Stimulated activated CD8-positive, alpha-beta memory T cell treated with anti-CD3 and anti-CD28 coated beads, Interleukin-2, amount 100 ng/mL, for 48 hours (primary cell): Measurements from ENCODE around the gene CHD5.

Experiments
- DNase-seq, 2 donors: peaks; one replicate each; pipeline ENCODE4 v3.0.0-alpha.2; 2020; ENCODE audit warnings: low read depth in 2 of 2

CHD5 gene

DNA sequence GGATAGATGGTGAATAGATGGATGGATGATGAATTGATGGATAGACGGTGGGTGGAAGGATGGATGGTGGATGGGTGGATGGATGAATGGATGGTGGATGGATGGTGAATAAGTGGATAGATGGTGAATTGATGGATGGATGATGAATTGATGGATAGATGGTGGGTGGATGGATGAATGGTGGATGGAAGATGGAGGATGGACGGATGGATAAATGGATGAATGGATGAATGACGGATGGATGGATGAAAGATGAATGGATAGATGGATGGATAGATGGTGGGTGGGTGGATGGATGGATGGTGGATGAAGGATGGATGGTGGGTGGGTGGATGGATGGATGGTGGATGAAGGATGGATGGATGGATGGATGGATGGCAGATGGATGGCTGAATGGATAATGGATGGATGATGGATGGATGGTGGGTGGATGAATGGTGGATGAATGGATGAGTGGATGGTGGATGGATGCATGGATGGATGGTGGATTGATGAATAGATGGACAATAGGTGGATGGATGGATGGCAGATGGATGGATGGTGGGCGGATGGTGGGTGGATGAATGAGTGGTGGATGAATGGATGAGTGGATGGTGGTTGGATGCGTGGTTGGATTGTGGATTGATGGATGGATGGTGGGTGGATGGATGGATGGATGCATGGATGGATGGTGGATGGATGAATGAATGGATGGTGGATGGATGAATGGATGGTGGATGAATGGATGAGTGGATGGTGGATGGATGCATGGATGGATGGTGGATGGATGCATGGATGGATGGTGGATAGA is 5.3 kb downstream of the CHD5 start:
- DNase-seq: no peak

DNA sequence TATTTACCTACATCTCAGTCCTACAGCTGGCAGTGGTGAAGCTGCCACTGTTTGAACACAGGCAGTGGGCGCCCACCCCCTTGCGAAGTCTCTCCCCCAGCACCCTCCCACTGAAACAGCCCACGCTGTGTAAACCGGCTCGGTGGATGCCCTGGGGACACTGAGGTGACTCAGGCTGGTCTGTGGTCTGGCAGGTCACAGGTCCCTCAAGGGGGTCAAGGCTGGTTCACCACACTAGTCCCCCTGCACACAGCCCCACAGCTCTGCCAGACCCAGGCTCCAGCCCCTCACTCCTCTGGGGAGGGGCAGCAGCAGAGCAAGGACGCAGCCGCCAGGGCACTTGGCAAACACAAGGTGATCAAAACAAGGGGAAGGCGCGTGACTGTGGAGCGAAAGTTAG is 7.6 kb downstream of the CHD5 start:
- DNase-seq: no peak

DNA sequence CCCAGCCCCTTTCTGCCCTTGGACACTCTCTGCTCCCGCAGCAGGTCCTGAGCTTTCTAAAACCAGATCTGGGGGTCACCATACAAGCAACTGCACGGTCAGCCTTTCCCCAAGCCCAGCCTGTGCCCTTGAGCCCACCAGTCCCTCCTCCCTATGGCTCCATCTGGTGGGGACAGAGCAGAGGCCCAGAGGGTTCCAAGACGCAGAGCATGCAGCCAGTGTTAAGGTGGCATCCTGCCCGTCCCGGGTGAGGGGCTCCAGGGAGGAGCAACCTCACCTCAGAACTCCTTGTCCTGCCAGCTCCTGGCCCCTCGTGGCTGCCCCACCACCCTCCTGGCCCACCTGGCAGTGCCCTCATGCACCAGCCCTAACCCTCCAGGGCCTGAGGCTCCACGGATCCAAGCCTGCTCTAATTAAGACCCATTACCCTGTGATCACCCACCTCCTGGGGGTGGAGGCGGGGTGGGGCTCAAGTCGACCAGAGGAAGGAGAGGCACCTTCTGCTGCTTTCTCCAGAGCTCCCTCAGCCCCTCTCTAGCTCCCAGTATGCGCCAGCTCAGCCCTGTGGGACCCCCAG is 8.5 kb downstream of the CHD5 start:
- no peak for DNase-seq

DNA sequence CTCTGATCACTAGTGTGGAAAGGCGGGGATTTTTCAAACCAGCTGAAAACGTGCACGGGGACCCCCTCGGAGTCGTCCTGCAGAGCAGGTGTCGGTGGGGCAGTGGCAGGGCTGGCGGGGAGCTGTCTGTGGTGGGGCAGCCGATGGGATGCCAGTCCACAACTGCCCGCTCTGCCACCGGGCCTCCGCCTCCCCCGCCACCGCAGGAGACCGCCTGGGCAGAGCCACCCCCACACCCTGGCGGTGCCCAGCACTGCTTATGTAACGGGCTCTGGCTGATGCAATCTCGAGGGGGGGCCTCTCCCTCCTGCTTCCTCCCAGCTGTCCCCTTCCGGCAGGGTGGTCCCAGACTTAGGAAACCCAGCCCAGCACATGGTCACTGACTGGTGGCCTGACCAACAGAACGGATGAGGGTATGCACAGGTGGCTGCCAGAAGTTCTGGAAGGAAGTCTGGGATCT is 9.3 kb downstream of the CHD5 start:
- DNase-seq: no peak

DNA sequence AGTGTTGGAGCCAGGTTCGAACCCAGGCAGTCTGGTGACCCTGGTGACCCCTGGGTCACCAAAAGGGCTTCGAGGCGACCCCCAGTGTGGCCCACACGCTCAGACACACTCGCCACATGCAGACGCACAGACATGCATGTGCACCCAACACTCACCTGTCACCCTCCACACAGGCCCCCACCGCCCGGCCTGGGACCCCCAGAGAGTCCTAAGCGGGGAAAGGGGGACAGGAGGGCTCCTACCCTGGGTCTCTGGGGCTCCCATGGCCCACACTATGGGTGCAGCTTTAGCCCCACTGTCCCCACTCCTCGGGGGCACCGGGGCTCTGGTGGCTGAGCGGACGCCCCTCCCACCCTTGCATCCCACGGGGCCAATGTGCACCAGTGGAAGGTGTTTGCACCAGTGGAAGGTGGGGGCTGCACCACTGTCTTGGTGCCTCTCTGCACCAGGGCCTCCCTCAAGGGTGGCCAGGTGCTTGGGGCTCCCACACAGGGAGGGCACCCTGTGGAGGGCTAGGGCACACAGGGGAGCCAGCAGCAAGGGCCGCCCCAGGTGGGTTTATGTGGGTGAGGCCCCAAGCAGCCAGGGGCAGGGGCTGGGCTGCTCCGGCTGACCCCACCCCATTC is 9.9 kb downstream of the CHD5 start:
- DNase-seq: no peak

DNA sequence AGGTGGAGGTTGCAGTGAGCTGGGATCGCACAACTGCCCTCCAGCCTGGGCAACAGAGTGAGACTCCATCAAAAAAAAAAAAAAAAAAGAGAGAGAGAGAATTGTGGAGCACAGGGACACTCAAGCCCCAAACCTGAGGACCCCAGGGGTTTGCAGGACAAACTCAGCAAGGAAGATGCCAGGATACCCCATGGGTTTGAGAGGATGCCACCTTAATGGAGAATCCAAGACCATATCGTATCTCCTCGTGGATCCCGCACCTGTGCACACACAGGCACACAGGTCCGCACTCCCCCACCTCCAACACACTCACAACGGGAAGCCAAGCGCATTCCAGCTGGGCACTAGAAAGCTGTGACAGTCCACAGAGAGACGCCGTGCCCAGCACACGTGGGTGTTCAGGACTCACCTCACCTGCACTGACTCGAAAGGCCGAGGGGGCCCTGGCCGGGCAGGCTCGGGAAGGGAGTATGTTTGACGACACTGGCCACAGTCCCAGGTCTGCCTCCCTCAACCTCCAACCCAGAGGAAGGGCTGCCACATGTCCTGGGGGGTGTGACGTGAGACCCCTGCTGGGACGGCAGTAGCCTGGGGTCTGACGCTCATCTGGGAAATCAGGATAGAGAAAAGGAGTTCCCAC is 11.1 kb downstream of the CHD5 start:
- DNase-seq: no peak

DNA sequence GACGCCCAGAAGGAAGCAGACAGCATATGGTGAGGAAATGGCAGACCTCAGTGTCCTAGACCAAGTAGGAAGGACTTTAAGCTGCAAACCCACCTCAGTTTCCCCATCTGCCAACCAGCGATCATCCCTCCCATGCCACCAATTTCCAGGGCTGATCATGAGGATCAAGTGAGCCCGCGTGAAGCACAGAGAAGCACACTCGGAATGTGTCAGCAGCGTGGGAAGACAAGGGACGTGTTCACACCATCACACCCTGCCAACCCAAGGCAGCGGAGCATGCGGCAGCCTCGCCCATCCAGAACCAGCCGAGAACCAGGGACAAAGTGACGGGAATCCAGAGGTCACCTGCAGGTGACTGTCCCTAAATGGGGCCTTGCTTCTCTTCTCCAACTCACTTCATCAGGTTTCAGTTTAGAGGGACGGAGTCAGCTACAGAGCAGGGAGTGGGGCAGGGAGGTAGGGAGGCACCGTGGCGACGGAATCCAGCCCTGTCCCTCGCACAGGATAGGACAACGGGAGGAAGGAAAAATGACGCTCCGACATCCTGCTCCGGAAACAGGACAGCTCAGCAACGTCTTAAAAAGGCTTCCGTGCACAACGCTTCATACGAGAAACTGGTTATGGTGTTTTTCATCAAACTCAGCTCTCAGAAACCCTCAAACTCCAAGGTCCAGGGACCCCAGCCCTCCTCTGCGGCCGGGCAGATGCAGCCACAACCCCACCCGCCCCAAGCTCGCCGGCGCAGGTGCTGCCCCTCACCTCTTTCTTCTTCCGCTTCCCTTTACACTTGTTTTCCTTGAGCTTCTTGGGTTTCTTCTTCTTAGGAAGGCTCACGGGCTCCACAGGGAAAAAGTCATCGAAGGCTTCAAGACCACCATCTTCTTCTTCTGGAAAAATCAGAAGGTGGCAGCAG is 12.5 kb downstream of the CHD5 start:
- DNase-seq: no peak

DNA sequence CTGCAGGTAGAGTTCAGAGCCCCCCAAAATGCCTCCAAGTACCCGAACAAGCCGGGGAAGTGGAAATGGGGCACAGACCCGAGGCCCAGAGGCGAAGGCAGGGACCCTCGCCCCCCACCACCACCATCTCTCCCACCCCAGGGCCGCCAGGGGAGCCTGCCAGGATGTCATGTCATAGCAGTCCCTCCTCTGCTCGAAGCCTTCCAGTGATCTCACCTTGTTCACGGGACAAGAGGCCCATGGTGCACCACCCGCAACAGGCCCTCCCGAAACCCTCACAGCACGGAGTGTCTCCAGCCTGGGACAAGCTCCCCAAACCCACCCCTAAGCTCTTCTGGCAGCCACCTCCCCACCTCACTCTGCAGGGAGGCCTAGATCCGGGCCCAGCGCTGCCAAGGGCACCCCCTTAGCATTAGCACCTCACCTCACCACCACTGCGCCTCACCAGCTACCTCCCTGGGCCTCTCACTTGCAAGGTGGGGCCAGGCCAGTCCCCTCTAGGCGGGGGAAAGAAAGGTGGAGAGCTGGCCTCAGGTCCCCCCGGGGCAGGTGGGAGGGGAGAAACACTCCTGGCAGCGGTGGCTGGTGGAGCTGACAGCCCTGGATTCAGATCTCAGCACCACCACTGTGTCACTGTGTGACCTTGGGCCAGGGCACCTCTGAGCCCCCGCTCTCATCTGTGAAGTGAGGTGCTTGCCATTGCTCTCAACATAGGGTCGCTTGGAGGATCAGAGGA is 13.3 kb downstream of the CHD5 start:
- DNase-seq: no peak

DNA sequence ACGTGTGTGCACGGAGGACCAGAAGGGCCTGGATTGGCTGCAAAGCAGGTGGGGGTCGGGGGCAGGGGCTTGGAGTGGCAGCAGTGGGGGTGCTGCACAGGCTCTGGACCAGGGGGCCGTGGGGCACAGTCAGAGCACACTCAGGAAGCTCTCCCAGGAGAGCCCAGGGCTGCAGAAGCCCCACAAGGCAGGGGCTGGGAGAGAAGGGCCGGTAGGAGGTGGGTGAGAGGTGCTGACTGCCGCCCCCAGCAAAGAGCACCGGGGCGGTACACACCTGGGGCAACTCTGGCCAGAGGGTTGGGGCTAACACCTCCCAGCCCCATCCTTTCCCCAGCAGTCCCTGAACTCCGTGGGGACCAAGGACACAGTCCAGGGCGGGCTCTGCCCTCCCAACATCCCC is 13.9 kb downstream of the CHD5 start:
- DNase-seq: no peak

DNA sequence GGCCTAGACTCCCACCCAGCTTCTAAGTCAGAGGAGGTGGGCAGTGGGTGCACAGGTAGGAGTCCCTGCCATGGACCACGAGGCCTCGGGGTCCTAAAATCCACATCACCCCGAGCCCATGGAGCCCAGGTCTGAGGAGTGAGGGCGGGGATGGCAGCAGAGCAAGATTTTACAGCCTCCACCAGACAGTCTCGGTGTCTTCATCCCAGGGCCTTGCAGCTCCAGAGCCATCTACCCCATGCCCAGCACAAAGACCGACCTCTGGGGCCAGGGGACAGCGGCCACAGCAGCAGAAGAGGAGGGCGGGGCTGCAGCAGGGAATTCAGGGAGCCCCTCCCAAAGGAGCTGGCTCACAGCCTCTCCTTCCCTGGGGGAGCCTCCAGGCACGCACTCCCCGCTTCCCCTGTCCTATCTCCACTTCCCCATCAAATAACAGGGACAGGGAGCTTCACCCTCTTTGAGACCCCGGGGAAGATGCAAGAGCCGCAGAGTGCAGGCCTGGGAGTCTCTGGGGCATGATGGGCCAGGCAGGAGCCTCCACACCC is 14.6 kb downstream of the CHD5 start:
- DNase-seq: no peak

DNA sequence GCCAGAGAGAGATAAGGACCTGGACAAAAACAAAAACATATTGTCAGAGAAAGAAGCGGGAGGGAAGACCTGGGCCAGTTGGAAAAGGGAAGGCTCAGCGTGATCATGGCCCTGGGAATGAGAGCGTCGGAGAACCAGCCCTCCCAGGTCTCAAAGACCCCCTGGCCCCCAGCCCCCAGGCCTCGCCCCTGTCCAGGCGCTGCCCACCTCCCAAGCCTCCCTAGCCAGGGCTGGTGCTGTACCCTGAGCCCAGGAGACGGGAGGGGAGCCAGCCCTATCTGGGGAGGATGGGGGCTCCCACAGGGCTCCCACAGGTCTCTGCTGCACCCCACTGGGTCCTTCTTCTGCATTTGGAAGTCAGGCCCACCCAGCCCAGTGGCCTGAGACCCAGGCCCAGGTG is 15.1 kb downstream of the CHD5 start:
- no peak for DNase-seq

DNA sequence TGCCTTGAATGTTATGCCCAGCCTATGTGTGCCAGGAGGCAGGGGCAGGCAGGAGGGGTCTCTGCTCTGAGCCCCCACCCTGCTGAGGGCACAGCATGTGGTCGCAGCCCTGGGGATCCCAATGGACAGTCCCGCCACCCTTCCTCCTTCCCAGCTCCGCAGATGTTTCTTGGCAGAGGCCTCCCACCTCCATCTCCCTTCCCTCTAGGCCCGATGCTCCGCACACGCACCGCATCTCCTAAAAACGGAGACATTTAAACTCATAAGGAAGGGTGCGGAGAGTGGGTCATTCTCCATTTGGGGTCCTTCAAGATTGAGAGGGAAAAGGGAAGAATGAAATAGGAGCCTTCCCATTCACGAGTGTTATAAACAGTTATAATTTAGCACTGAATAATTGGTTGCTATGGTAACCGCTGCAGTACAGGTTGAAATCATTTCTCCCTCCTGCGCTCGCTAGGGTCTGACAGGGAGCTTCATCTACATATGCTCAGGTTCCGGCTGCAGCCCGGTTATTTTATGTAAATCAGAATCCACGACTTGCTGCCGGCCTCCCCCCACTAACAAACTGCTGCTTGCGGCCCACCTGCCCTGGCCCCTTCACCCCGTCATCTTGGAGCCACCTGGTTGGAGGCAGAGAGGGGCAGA is 16.0 kb downstream of the CHD5 start:
- DNase-seq: no peak

DNA sequence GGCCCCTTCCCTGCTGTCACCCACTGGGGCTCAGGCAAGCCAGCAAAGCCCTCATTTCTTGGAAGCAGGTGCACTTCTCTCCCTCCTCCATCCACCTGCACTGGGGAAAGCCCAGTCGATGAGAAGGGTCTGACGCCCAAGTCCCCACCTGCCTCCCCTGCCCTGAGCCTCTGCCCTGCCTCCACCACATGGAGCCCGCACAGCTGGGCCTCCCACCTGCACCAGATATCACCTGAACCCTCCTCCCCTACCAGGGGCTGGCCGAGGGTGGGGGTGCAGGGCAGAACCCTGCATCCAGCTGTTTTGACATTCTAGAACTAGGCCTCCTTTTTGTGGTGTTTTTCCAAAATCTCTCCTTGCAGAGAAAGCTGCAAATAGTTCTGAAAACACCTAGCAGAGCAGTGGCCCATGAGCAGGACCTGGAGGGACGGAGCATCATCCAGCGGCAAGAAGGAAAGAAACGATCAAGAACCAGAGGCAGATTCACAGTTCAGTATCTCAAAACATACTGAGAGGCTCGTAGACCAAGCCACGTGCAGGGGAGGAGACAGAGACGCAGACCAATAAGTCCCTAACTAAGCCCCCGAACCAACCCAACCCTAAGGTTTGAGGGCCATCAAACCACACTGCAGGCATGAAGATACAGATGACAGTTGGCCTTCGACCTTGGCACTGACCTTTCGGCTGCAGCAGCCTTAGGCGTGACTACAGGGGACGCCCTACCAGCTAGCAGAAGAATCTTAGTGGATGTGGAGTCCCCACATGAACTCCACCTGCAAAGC is 16.7 kb downstream of the CHD5 start:
- no peak for DNase-seq

DNA sequence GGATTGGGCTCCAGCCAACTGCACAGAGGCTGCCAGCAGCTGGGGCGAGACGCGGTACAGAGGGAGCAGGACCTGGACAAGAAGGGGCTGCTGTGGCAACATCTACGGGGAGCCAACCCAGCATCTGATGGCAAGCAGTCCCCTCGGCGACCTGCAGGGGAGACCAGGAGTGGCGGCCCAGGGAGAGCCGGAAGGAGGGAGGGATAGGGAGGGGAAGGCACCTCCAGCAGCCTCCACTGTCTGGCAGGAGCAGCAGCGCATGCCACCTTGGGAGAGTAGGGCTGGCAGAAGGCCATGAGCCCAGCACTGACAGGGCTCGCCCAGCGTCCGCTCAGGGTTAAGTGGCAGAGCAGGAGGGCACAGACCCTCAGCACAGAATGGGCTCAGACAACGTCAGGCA is 17.3 kb downstream of the CHD5 start:
- no peak for DNase-seq

DNA sequence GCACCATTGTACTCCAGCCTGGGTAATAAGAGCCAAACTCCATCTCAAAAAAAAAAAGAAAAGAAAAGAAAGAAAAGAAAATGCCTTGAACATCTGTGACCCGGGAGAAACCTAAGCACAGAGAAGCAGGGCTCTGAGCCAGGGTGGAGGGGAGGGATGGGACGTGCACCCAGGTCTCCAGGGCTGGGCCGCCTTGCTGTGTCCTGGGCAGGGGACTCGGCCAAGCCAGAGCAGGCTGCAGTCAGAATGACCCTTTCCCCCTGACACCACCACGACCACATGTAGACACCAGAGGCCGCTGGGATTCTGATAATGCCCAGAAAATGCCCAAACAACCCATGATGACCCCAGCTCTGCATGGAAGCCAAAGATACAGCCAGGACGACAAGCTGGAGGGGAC is 17.8 kb downstream of the CHD5 start:
- DNase-seq: no peak

DNA sequence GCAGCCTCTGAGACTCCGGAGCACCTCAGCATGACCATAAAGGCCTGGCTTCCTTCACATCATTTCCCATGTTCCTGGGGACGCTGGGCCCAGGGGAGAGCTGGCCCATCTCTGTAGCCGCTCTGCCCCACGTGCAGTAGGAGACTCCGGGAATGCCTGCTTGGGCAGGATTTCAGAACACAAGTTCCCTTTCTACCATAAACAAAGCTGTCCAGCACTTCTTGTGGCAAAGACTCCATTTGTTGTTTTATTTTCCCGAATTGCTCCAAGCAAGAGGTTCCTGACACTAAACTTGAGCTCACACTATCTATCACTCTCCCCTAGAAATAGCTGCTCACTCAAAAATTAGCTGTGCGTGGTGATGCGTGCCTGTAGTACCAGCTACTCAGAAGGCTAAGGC is 21.9 kb downstream of the CHD5 start:
- no peak for DNase-seq

DNA sequence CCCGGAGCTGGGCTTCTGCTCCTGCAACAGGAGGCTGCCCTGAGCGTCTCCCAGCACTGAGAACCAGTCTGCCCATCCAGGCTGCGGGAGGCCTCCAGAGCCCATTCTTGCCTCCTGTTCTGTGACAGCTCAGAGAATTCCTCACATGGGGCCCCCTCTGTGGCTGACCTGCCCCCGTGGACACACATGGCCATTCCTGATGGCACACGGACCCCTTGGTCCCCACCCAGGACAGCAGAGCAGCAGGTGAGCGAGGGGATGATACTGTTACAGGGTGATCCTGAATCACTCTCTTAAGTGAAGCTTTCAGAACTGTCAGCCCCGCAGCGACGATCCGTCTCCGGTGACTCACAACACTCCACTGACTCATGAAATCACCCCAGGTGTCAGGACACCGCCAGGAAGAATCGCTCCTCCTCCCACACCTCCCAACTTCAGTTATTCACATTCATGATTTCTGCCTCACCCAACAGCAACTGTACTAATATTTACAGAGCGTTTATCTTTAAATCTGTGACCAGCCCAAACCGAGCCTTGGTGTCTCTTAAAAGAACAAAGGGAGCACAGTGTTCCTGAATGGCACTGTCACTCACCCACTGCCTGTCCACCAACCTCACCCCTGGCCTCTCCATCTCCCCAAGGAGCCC is 22.5 kb downstream of the CHD5 start:
- peak in 1 of 2 donors; percentile 50 for DNase-seq

DNA sequence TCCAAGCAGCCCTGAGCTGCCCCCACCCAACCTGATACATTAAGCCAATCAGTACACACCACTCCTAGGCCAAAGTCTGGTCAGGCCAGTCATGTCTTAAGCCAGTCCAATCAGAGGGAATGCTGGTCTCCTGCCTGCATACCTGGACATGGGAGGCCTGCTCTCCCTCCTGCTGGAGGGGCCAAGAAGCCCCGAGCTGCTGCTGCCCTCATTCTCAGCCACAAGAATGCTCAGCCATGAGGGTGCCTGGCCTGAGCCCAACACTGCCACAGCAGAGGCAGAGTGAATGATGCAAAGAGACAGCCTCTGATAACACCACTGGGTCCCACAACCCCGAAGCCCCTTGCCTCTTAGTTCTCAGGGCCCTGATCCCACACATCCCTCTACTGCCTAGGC is 23.0 kb downstream of the CHD5 start:
- no peak for DNase-seq
